HepG2 (cell line): Measurements from ENCODE around the gene PHB1. TPM values are rescaled to one million over a fixed set of nuclear protein-coding genes. Genes with fewer than 3 reads are reported as not detected.

Experiments used
- AHR ChIP-seq: IDR thresholded peaks from 2 replicates; pipeline ENCODE4 v1.6.1; 2018; ENCODE audit warnings: missing genetic modification reagents, missing compliant biosample characterization
- ARID3A ChIP-seq: IDR thresholded peaks from 2 replicates; pipeline ENCODE4 v1.6.1; 2012; ENCODE audit warnings: low read depth, low read length, improper control_type of control experiment
- CEBPB ChIP-seq: IDR thresholded peaks from 2 replicates; pipeline ENCODE4 v1.6.1; 2011; ENCODE audit warnings: low read depth, low read length, improper control_type of control experiment, borderline replicate concordance
- CHD2 ChIP-seq: IDR thresholded peaks from 2 replicates; pipeline ENCODE4 v1.6.1; 2011; ENCODE audit warnings: low read depth, low read length, improper control_type of control experiment
- HNF1B ChIP-seq: sonication (generic); formaldehyde crosslinking; IDR thresholded peaks from 2 replicates; pipeline ENCODE4 v1.5.1; 2020; ENCODE audit warnings: mild to moderate bottlenecking, moderate library complexity, missing genetic modification reagents
- MXI1 ChIP-seq: IDR thresholded peaks from 3 replicates; pipeline ENCODE4 v1.6.1; 2012; ENCODE audit warnings: low read depth, low read length, inconsistent platforms, borderline replicate concordance
- NFYB ChIP-seq: sonication (generic); formaldehyde crosslinking; IDR thresholded peaks from 2 replicates; pipeline ENCODE4 v1.4.0; 2020; ENCODE audit warnings: missing genetic modification reagents
- PITX1 ChIP-seq: sonication (generic); formaldehyde crosslinking; IDR thresholded peaks from 2 replicates; pipeline ENCODE4 v1.5.1; 2020; ENCODE audit warnings: mild to moderate bottlenecking, missing genetic modification reagents
- SOX5 ChIP-seq: IDR thresholded peaks from 2 replicates; pipeline ENCODE4 v1.6.1; 2016; ENCODE audit warnings: borderline replicate concordance
- TCF7 ChIP-seq: sonication (generic); IDR thresholded peaks from 2 replicates; pipeline ENCODE4 v1.6.1; 2016; ENCODE audit warnings: antibody characterized with exemption, low read depth
- TFDP1 ChIP-seq: IDR thresholded peaks from 2 replicates; pipeline ENCODE4 v1.6.1; 2016; ENCODE audit warnings: missing compliant biosample characterization, missing genetic modification reagents, borderline replicate concordance
- ZBTB37 ChIP-seq: sonication (generic); formaldehyde crosslinking; IDR thresholded peaks from 2 replicates; pipeline ENCODE4 v1.4.0; 2020; ENCODE audit warnings: mild to moderate bottlenecking, missing genetic modification reagents
- ZMYM2 ChIP-seq: sonication (generic); formaldehyde crosslinking; IDR thresholded peaks from 2 replicates; pipeline ENCODE4 v1.8.0; 2022; ENCODE audit warnings: mild to moderate bottlenecking, missing genetic modification reagents
- ZNF207 ChIP-seq: fragments of 450-650 bp; IDR thresholded peaks from 2 replicates; pipeline ENCODE4 v1.6.1; 2016; ENCODE audit warnings: antibody characterized with exemption, borderline replicate concordance
- ZNF230 ChIP-seq: sonication (generic); formaldehyde crosslinking; IDR thresholded peaks from 2 replicates; pipeline ENCODE4 v1.4.0; 2020; ENCODE audit warnings: mild to moderate bottlenecking, missing genetic modification reagents
- ZNF326 ChIP-seq: sonication (generic); formaldehyde crosslinking; IDR thresholded peaks from 2 replicates; pipeline ENCODE4 v1.4.0; 2020; ENCODE audit warnings: missing genetic modification reagents, borderline replicate concordance
- ZNF331 ChIP-seq: sonication (generic); formaldehyde crosslinking; IDR thresholded peaks from 2 replicates; pipeline ENCODE4 v1.4.0; 2020; ENCODE audit warnings: missing genetic modification reagents
- ZNF350 ChIP-seq: sonication (generic); formaldehyde crosslinking; IDR thresholded peaks from 2 replicates; pipeline ENCODE4 v1.4.0; 2020; ENCODE audit warnings: mild to moderate bottlenecking, low read depth, missing genetic modification reagents, borderline replicate concordance
- ZNF549 ChIP-seq: sonication (generic); formaldehyde crosslinking; IDR thresholded peaks from 2 replicates; pipeline ENCODE4 v1.5.0; 2020; ENCODE audit warnings: missing genetic modification reagents
- ZNF550 ChIP-seq: sonication (generic); formaldehyde crosslinking; IDR thresholded peaks from 2 replicates; pipeline ENCODE4 v1.4.0; 2020; ENCODE audit warnings: mild to moderate bottlenecking, missing genetic modification reagents, borderline replicate concordance
- ZNF576 ChIP-seq: sonication (generic); formaldehyde crosslinking; IDR thresholded peaks from 2 replicates; pipeline ENCODE4 v1.4.0; 2020; ENCODE audit warnings: mild to moderate bottlenecking, missing genetic modification reagents
- ZNF704 ChIP-seq: sonication (generic); formaldehyde crosslinking; IDR thresholded peaks from 2 replicates; pipeline ENCODE4 v1.8.1; 2023; ENCODE audit warnings: mild to moderate bottlenecking, inconsistent platforms, moderate library complexity, missing genetic modification reagents, borderline replicate concordance
- ZSCAN29 ChIP-seq: sonication (generic); formaldehyde crosslinking; conservative IDR thresholded peaks from 2 replicates; pipeline ENCODE4 v1.4.0; 2020; ENCODE audit warnings: mild to moderate bottlenecking, missing genetic modification reagents
- polyA plus RNA-seq, 8 experiments: library from polyadenylated mRNA; depleted of rRNA in 3 of 8; stranded (reverse) in 7 of 8; unstranded in 1 of 8; fragments of >200 nt; fragmentation: Illumina TruSeq in 4 of 8; extraction: Trizol in 4 of 8; gene quantifications; 2 replicates each; pipeline versions ENCODE4 v1.2.1 to v1.2.3, GENCODE V29; 2011 to 2016; ENCODE audit warnings: low read depth in 4 of 8, missing spikeins in 1 of 8, mixed read lengths in 1 of 8; ENCODE audit not compliant: insufficient read depth in 1 of 8
- total RNA-seq, 5 experiments: library from RNA; depleted of rRNA; stranded (reverse); fragments of >200 nt; fragmentation: Illumina TruSeq; extraction: Trizol; gene quantifications; 2 replicates each; pipeline ENCODE4 v1.2.3, GENCODE V29; 2016; ENCODE audit warnings: low read depth in 1 of 5

The PHB1 gene
- total and polyA plus RNA-seq, 2 of the 13 experiments (the other 11 are each of a cell fraction or from before 2014, with no cell fraction given), result 515 to 688 TPM

- TF ChIP-seq ZNF704 (CRISPR knock-in tag), result no peak
- no peak for TF ChIP-seq ZNF550 (CRISPR knock-in tag)
- no peak for TF ChIP-seq ZMYM2
- TF ChIP-seq ZNF230, result 0 out of 2 replicates have a peak, but pooled peaks have one; percentile 33
- no peak for TF ChIP-seq ZSCAN29 (CRISPR knock-in tag)
- no peak for TF ChIP-seq ZNF331 (CRISPR knock-in tag)
- TF ChIP-seq ZNF207, result no peak
- no peak for TF ChIP-seq TFDP1
- peak; percentile 56; the same call in 1 of the 2 replicates for TF ChIP-seq HNF1B (CRISPR knock-in tag)
- no peak for TF ChIP-seq AHR (CRISPR knock-in tag)
- no peak for TF ChIP-seq ZNF549
- no peak for TF ChIP-seq ZNF576 (CRISPR knock-in tag)
- no peak for TF ChIP-seq SOX5 (CRISPR knock-in tag)
- TF ChIP-seq TCF7, result no peak
- no peak for TF ChIP-seq CEBPB
- TF ChIP-seq NFYB, result peak; percentile 32; the same call in 1 of the 2 replicates
- no peak for TF ChIP-seq CHD2
- TF ChIP-seq ZNF326, result no peak
- TF ChIP-seq ARID3A, result no peak
- peak; percentile 46 for TF ChIP-seq ZNF350 (CRISPR knock-in tag)
- no peak for TF ChIP-seq ZBTB37
- no peak for TF ChIP-seq PITX1 (CRISPR knock-in tag)
- no peak for TF ChIP-seq MXI1
Observed at GRCh38 chr17:49361129-49361901, 53.4 kb downstream of the PHB1 start (continued).
